GM18526 (cell line): ENCODE results near the gene MRPL33.

Source experiments
- POLR2A ChIP-seq: IDR thresholded peaks from 3 replicates; pipeline ENCODE4 v1.6.1; 2011; ENCODE audit not compliant: insufficient read length; ENCODE audit errors: extremely low read depth

Gene MRPL33

DNA sequence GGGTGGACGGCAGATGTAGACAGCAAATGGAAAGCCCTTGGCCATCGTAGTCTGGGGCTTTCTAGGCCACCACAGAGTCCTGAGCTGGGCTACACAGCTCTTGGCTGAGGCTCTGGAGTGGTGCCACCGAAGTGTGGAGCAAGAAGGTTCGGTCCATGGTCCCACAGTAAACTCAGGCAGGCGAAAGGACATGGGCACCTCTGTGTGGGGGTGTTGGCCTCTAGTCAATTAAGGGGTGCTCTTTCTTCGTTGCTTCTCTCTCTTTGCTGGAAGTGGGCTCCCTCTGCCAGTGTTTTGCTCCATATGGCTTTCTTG is 34.7 kb upstream of the MRPL33 start:
- no peak for TF ChIP-seq POLR2A

DNA sequence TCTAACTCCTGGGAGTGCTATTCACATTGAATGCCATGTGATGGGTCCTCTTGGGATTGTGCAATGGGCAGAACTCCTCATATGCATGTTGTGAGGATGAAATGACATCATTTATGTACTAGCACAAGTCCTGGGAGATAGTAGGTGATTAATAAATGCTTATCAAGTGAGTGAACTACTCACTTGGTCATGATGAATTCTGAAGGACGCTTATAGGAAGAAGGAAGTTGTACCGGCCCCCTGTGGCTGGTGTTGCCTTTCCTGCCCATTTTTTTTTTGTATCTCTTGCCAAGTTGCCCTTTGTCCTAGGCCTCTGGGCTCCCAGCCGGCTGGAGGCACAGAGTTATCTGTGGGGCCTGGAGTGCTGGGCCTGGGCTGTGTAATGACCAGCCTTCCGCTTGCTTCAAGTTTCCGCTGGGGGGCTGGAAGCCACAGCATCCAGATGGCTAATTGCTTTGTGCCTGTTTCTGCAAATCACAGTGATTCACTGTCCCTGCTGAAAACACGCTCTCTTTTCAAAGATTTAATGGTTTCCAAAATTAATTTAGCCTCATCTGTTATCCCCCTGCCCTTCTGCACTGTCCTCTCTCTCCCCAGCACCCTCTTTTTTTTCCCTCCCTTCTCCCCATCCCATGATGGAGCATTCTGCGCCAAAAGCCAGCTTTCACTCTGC is 33.7 kb upstream of the MRPL33 start:
- no peak for TF ChIP-seq POLR2A

GRCh38 chr2:27738349-27739057 is 33.0 kb upstream of the MRPL33 start:
- no peak for TF ChIP-seq POLR2A

GRCh38 chr2:27739058-27739373 is 32.5 kb upstream of the MRPL33 start:
- no peak for TF ChIP-seq POLR2A

GRCh38 chr2:27741673-27742072 is 29.8 kb upstream of the MRPL33 start:
- TF ChIP-seq POLR2A, result no peak

- TF ChIP-seq POLR2A, result no peak
Measured at GRCh38 chr2:27742571-27742970, 28.9 kb upstream of the MRPL33 start.

GRCh38 chr2:27746325-27746724 is 25.2 kb upstream of the MRPL33 start:
- no peak for TF ChIP-seq POLR2A

DNA sequence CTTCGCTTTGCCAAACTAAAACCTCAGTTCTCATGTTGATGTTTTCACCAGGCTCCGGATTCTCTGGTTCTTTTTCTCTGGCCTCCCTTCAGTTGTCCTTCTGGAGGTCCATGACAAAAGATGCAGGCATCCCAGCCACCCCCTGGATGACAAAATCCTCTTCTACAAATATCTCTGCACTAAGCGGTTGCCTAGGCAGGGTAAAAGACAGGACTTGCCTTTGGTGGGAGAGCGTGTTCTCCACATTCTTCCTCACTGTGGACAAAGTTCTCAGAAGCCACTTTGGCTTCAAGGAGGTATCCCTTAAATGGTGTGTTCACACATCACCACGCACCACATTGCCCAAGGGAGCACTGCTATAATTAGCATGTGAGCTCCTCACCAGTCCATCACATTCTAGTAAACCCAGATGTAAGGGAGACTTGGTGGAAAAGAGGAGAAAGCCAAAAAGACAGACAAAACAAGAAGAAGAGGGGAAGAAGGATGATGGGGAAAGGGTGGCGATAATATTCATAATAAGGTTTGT is 23.6 kb upstream of the MRPL33 start:
- no peak for TF ChIP-seq POLR2A

- no peak for TF ChIP-seq POLR2A
Measured at GRCh38 chr2:27751377-27751776, 20.1 kb upstream of the MRPL33 start.

- no peak for TF ChIP-seq POLR2A
Measured at GRCh38 chr2:27752551-27753237, 18.8 kb upstream of the MRPL33 start.

DNA sequence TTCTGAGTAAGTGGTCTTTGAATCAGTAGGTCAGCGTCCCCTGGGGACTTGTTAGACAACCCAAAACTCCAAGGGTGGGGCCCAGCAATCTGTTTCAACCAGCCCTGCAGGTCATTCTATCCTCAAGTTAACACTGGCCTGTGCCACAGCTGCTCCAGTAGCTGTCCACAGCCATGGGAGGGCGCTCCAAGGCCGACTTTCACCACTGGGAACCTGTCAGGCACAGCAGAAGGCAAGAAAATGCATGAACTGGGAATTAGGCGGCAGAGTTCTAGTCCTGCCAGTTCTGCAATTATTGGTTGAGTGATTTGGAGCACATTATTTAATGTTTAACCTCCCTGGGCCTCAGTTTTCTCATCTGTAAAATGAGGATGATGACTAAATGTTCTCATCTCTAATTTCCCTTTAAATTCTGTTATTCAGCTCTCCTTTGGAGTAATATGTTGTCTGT is 17.4 kb upstream of the MRPL33 start:
- no peak for TF ChIP-seq POLR2A

DNA sequence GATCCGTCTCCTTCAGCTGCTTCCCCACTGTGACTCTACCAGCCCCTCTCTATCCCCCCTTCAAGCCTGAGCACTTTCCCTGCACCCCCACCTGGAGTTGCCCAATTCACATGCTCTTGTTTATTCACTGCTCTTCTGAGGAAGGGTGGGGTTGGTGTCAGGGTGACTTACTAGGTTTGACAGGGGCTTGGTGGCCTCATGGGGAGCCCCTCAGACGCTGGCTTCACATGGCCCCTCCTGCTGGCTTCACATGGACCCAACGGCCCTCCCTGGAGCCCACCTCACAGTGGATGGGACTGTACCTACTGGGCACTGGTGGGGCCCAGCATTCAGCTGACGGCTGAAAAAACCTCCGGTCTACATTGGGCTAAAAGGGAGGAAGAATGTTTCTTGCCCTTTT is 16.7 kb upstream of the MRPL33 start:
- no peak for TF ChIP-seq POLR2A

DNA sequence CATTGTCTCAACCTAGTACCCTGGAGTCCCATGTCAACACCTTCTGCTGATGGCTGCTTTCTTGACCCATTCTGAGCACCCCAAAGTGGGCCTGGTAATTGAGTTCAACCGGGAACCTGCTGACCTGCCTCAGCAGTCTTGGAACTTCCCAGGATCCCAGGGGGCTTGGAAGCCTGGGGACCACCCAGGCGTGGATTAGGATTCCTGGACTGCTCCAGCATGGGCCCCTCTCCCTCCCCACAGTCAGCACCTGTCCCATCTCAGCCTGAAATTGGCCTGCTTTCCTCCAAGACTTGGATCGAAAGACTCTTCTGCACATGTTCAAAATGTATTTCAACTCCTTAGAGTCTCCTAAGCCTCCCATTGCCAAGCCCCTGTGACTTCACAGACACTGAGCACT is 15.4 kb upstream of the MRPL33 start:
- no peak for TF ChIP-seq POLR2A

DNA sequence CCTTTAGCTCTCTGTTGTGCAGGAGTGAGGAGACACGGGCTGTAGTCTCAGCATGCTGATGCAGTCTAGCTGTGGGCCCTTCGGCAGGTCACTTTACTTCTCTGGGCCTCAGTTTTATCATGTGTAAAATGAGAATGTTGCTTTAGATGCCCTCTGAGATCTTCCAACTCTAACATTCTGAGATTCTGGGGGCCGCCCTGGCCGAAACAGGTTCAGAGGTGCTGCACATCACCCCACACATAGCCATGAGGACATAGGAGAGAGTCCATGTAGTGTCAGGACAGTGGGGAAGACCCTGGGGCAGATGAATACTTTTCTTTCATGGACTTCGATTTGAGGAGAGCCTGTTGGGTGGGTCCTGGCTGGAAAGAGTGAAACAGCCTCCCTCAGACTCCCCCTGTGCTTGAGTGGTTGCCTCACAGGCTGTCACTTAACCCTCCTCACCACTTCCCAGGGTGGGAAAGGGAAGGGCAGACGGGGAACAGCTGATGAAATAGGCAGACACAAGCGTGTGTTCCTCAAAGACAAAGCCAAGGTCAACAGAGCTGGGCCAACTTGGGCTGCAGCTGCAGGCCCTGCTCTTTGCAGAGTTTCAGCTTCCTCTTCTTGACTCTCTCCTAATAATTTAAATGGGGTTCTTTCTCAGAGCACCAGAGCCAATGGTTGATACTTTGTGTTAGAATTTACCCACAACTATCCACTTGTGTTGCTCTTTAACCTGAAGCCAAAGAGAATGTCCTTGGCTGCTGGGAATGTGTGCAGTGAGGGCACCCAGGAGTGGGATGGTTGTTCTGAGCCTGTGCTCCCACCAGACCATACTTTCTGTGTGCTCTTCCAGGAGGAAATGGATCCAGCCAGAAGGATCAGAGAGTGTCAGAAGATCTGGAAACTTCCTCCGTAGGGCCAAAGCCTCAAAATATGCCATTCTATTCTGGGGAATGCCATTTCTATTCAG is 14.7 kb upstream of the MRPL33 start:
- TF ChIP-seq POLR2A, result no peak
